GM12878 (cell line): ENCODE measurements around the gene LRFN2. TPM values are rescaled to one million over a fixed set of nuclear protein-coding genes. Genes with fewer than 3 reads are reported as not detected.

Experiments
- ATAC-seq: fragments of 200-7000 bp; cut with Tn5 transposase; 3 replicates; pipeline ENCODE4 v1.9.1; 2020; ENCODE audit warnings: mild to moderate bottlenecking, moderate library complexity
- BruUV-seq: library from RNA; stranded (reverse); fragments of 400-500 nt; replicated peaks from 2 replicates; lab custom pipeline; 2021; lab: Mats Ljungman, UMichigan
- CTCF ChIA-PET: fragments of 300-600 bp; sonication (Branson Sonifier 250); formaldehyde crosslinking; extraction: SDS; loops from one replicate; lab custom pipeline; 2021; ENCODE audit warnings: inconsistent platforms; lab: Yijun Ruan, JAX
- POLR2A ChIA-PET: fragments of 350-600 bp; formaldehyde crosslinking; extraction: SDS; loops from one replicate; lab custom pipeline; 2021; ENCODE audit warnings: inconsistent platforms; lab: Charles Lee
- RAD21 ChIA-PET: fragments of 300-600 bp; sonication (Branson Sonifier 250); formaldehyde crosslinking; loops from one replicate; lab custom pipeline; 2023; ENCODE audit warnings: antibody characterized with exemption; ENCODE audit not compliant: unreplicated experiment; lab: Charles Lee
- SMC1A ChIA-PET: fragments of 300-600 bp; sonication (Branson Sonifier 250); formaldehyde crosslinking; loops from one replicate; lab custom pipeline; 2023; ENCODE audit not compliant: unreplicated experiment, uncharacterized antibody; lab: Charles Lee
- DNase-seq: peaks from one replicate; pipeline ENCODE4 v3.0.0-alpha.2; 2011; ENCODE audit warnings: low read depth, low spot score
- FAIRE-seq: peaks from 3 replicates; lab custom pipeline; 2011; peaks lifted over from hg19 to GRCh38; lab: Jason Lieb, UNC
- H2AFZ ChIP-seq: 2 replicates; pipeline ENCODE4 v1.6.0; 2011; ENCODE audit warnings: low read depth, low read length, control low read depth; ENCODE audit not compliant: control insufficient read depth
- H3K27ac ChIP-seq: 2 replicates; pipeline ENCODE4 v1.5.1; 2011; ENCODE audit warnings: control low read depth; ENCODE audit not compliant: control insufficient read depth, insufficient read depth
- H3K27me3 ChIP-seq, 2 experiments: replicated peaks in 1 of 2; 2 replicates each; pipeline versions ENCODE4 v1.6.0 to v1.6.1; 2011; ENCODE audit warnings: low read length in 1 of 2; ENCODE audit not compliant: control insufficient read depth in 2 of 2, insufficient read depth in 2 of 2
- H3K36me3 ChIP-seq, 2 experiments: 2 replicates each; pipeline ENCODE4 v1.5.1; 2011; ENCODE audit warnings: low read length in 1 of 2; ENCODE audit not compliant: control insufficient read depth in 2 of 2, insufficient read depth in 2 of 2
- H3K4me1 ChIP-seq: 2 replicates; pipeline ENCODE4 v1.6.1; 2011; ENCODE audit warnings: mild to moderate bottlenecking, low read length, moderate library complexity, mixed read lengths; ENCODE audit not compliant: control insufficient read depth, insufficient read depth
- H3K4me2 ChIP-seq: 2 replicates; pipeline ENCODE4 v1.6.0; 2011; ENCODE audit warnings: control low read depth; ENCODE audit not compliant: control insufficient read depth, insufficient read depth
- H3K4me3 ChIP-seq: fragments of 200-600 bp; sonication (generic); 2 replicates; pipeline ENCODE4 v1.5.1; 2016
- H3K79me2 ChIP-seq: 2 replicates; pipeline ENCODE4 v1.6.0; 2011; ENCODE audit warnings: low read length; ENCODE audit not compliant: control insufficient read depth, insufficient read depth
- H3K9ac ChIP-seq: 2 replicates; pipeline ENCODE4 v1.8.0; 2011; ENCODE audit warnings: low read length, control low read depth, mixed read lengths; ENCODE audit not compliant: control insufficient read depth, insufficient read depth
- H3K9me3 ChIP-seq: replicated peaks from 3 replicates; pipeline ENCODE4 v1.5.1; 2011; ENCODE audit warnings: mild to moderate bottlenecking, low read length; ENCODE audit not compliant: control insufficient read depth, insufficient read depth
- H4K20me1 ChIP-seq: 2 replicates; pipeline ENCODE4 v1.6.0; 2011; ENCODE audit not compliant: control insufficient read depth, insufficient read depth
- BCLAF1 ChIP-seq: fragments of 450-650 bp; IDR thresholded peaks from 2 replicates; pipeline ENCODE4 v1.6.1; 2017; ENCODE audit warnings: antibody characterized with exemption, mild to moderate bottlenecking, moderate library complexity
- CTCF ChIP-seq, 3 experiments: IDR thresholded peaks in 2 of 3; conservative IDR thresholded peaks in 1 of 3; 2 replicates each; pipeline ENCODE4 v1.5.1; 2011; ENCODE audit warnings: low read depth in 3 of 3, low read length in 3 of 3, mild to moderate bottlenecking in 3 of 3, control low read depth in 2 of 3, moderate library complexity in 2 of 3, inconsistent platforms in 1 of 3, mixed read lengths in 1 of 3; ENCODE audit not compliant: control insufficient read depth in 2 of 3, insufficient read depth in 1 of 3; ENCODE audit errors: extremely low read depth in 1 of 3
- EED ChIP-seq: sonication (generic); IDR thresholded peaks from 2 replicates; pipeline ENCODE4 v1.6.1; 2016; ENCODE audit warnings: antibody characterized with exemption, low read depth
- EP300 ChIP-seq, 2 experiments: fragments of 150-350 bp in 1 of 2; IDR thresholded peaks; 2 replicates each; pipeline ENCODE4 v1.6.1; 2011 to 2012; ENCODE audit warnings: low read depth in 2 of 2, low read length in 2 of 2, borderline replicate concordance in 1 of 2, improper control_type of control experiment in 1 of 2, inconsistent platforms in 1 of 2; ENCODE audit not compliant: control insufficient read depth in 1 of 2
- NFIC ChIP-seq: IDR thresholded peaks from 2 replicates; pipeline ENCODE4 v1.6.1; 2012; ENCODE audit warnings: low read depth, mild to moderate bottlenecking, inconsistent platforms, low read length, moderate library complexity
- STAT3 ChIP-seq: IDR thresholded peaks from 2 replicates; pipeline ENCODE4 v1.6.1; 2011; ENCODE audit warnings: low read depth, low read length, improper control_type of control experiment
- ZBTB33 ChIP-seq: fragments of 450-650 bp; IDR thresholded peaks from 2 replicates; pipeline ENCODE4 v1.6.1; 2017; ENCODE audit warnings: mild to moderate bottlenecking
- ZBTB4 ChIP-seq: fragments of 450-650 bp; formaldehyde crosslinking; IDR thresholded peaks from 2 replicates; pipeline ENCODE4 v1.4.0; 2022; ENCODE audit warnings: mild to moderate bottlenecking, moderate library complexity
- WGBS: methylation state at CpG from one replicate; pipeline ENCODE4 v1.1.6; 2016; ENCODE audit warnings: low lambda C conversion rate; ENCODE audit not compliant: insufficient replicate concordance, insufficient coverage; ENCODE audit errors: missing lambda C conversion rate; 5-methylcytosine and 5-hydroxymethylcytosine counted together
- in situ Hi-C: fragments of 300-500 bp; cut with MboI; formaldehyde crosslinking; loops from 9 replicates; pipeline ENCODE4 v1.14.3; 2018; ENCODE audit warnings: mixed read lengths
- intact Hi-C: fragments of 100-400 bp; cut with micrococcal nuclease; formaldehyde crosslinking; loops from one replicate; pipeline ENCODE4 v1.14.2; 2022; ENCODE audit not compliant: unreplicated experiment
- polyA plus RNA-seq, 11 experiments: library from polyadenylated mRNA; depleted of rRNA in 4 of 11; unstranded in 6 of 11; stranded (reverse) in 5 of 11; fragments of >200 nt; fragmentation: Nextera tagmentation in 4 of 11; fragmentation: Illumina TruSeq in 1 of 11; extraction: Ambion mirVana in 4 of 11; extraction: Trizol in 1 of 11; gene quantifications; 1 replicate in 1 of 11; 2 replicates in 10 of 11; pipeline versions ENCODE4 v1.2.1 to v1.2.3, GENCODE V29; 2011 to 2016; ENCODE audit warnings: inconsistent platforms in 2 of 11, missing spikeins in 2 of 11, low read depth in 1 of 11
- total RNA-seq, 4 experiments: library from RNA; depleted of rRNA in 3 of 4; stranded (reverse); fragments of >200 nt in 3 of 4; fragmentation: Illumina TruSeq in 1 of 4; extraction: Trizol in 1 of 4; gene quantifications; 2 replicates each; pipeline versions ENCODE4 v1.2.1 to v1.2.3, GENCODE V29; 2013 to 2021

Gene LRFN2
- total and polyA plus RNA-seq, 10 of the 15 experiments (the other 5 are each of a cell fraction or from before 2014, with no cell fraction given) = not detected

GRCh38 chr6:40473026-40473425 is 114.1 kb downstream of the LRFN2 start:
- Histone ChIP-seq H3K9me3 (no peaks in the 10 kb centered on the region), H3K4me2 (no peak overlapping the region), H3K27ac (no peak overlapping the region), H3K4me1 (no peaks in the 10 kb centered on the region), H2AFZ (no peak overlapping the region), H3K79me2 (no peaks in the 10 kb centered on the region), H4K20me1 (no peaks in the 10 kb centered on the region), H3K36me3 (no peaks in the 10 kb centered on the region), H3K27me3 (peaks cover 2 to 4% of the 10 kb centered on the region in 2 experiments; a peak in 3 of 4 replicates), H3K9ac (no peak overlapping the region), H3K4me3 (no peak overlapping the region)
- in situ Hi-C loops (no loop called here), intact Hi-C loops (no loop called here)
- RAD21 ChIA-PET = no interaction called here
- ATAC-seq (no peak), FAIRE-seq (no peak), DNase-seq (no peak)
- BruUV-seq = no TSS peak
- CTCF ChIA-PET = no interaction called here
- 16% methylated on average over 6 of the region's 6 CpGs for WGBS
- POLR2A ChIA-PET = no interaction called here
- TF ChIP-seq STAT3 = no peak
- no peak for TF ChIP-seq ZBTB33
- no peak for TF ChIP-seq BCLAF1
- TF ChIP-seq NFIC = no peak
- no peak for TF ChIP-seq EED
- no peak for TF ChIP-seq ZBTB4 (CRISPR knock-in tag)
- TF ChIP-seq CTCF (IDR thresholded peaks at IDR 0.05 in 2 of 3, conservative IDR thresholded peaks at IDR 0.05 in 1 of 3; ENCODE audit: control insufficient read depth in 2 of 3, extremely low read depth in 1 of 3, insufficient read depth in 1 of 3, low read depth in 3 of 3, low read length in 3 of 3) = no peak
- no peak for TF ChIP-seq EP300 (IDR thresholded peaks at IDR 0.05; ENCODE audit: borderline replicate concordance in 1 of 2, control insufficient read depth in 1 of 2, low read depth in 2 of 2, low read length in 2 of 2)
- SMC1A ChIA-PET = no interaction called here
